Left forelimb (tissue), 1 donor: Measurements from ENCODE around the gene STRA6.
"Not testable (repeated sequence)": the region's sequence is repeated elsewhere in the genome, so short reads cannot be mapped to it uniquely, and the experiment has no call there.

Source experiments
- DNase-seq: peaks from one replicate; pipeline ENCODE4 v3.0.0-alpha.2; 2018; ENCODE audit warnings: low spot score

STRA6 gene

DNA sequence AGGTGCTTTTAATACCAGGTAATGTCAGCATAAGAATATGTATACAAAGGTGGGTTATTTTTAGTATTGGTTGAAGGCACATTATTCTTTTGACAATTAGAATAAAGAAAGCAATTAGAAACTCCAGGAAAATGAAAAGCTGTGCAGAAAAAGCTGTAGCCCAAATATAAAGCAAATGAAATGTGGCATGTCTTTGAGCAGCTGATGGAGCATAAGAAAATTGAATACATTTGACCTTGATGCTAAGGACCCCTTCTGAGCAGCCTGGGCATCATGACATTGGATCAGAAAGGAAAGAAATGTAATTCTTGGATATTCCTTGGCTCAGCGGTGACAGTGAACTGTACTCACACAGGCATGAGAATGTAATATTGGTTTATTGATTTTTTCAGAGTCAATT is 37.1 kb downstream of the STRA6 start:
- no peak for DNase-seq

DNA sequence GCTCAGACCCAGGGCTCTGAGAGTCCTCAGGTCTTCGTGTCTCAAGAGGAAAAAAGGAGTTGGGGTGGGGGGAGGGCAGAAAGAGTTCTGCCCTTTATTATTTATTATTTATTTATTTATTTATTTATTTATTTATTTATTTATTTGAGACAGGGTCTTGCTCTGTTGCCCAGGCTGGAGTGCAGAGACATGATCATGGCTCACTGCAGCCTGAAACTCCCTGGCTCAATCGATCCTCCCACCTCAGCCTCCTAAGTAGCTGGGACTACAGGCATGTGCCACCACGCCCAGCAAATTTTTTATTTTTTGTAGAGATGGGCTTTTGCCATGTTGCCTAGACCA is 40.4 kb downstream of the STRA6 start:
- DNase-seq = not testable (repeated sequence)

DNA sequence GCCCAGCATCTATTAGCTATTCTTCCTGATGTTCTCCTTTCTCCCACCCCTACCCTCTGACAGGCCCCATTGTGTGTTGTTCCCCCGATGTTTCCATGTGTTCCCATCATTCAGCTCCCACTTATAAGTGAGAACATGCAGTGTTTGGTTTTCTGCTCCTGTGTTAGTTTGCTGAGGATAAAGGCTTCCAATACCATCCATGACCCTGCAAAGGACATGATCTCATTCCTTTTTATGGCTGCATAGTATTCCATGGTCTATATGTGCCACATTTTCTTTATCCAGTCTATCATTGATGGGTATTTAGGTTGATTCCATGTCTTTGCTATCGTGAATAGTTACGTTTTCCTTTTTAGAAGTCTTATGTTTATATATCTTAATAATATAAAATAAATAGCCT is 42.2 kb downstream of the STRA6 start:
- DNase-seq = not testable (repeated sequence)

DNA sequence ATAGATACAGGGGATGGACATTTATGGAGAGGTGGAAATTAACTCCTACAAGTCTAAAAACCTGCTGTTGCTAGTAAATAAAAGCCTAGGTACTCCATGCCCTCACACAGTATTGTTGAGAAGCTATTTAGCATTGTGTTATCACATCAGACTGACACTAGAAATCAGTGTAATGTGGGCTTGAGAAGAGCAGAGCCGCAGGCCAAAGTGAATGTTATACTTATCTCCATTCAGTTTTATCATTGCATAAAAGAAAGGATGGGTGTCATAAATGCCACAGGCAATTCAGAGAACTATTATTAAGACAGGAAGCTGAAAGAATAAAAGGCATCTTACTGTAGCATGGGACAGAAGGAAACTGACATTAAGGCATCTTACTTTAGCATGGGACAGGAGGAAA is 42.8 kb downstream of the STRA6 start:
- DNase-seq = no peak

GRCh38 chr15:74158855-74159650 is 43.5 kb downstream of the STRA6 start:
- DNase-seq = no peak

GRCh38 chr15:74157868-74158827 is 44.4 kb downstream of the STRA6 start:
- no peak for DNase-seq

DNA sequence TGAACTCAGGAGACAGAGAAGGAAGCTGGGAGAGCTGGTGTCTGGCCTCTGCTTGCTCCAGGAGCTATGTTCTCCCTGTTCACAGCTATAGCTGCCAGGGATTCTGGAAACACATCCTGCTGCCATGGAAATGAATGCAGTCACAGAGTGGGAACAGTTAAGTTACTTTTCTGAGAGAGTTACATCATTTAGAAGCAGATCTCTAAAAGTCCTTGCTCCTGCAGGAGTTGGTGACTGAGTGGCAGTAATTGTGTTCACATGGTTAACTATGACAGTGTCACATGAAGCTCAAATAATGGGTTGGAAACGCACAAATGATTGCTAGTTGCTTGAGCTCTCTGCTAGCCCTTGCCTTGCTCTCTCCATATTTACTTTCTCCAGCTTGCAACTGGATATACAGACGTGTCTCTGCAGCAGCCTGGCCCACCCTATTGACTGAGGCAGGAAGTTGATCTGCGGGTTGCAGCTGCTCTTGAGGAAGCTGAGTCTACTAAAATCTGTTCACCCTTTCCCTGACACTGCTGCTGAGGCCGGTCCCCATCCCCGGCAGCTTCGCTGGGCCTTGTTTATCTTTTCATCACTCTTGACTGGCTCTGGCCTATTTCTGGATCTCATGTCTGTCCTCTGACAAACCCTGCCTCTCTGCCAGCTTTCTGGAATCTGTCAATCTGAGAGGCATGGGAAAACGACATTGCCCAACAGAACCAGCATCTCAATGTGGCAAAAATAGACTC is 45.7 kb downstream of the STRA6 start:
- DNase-seq = no peak

GRCh38 chr15:74155766-74156417 is 46.7 kb downstream of the STRA6 start:
- no peak for DNase-seq

GRCh38 chr15:74147051-74147450 is 55.5 kb downstream of the STRA6 start:
- no peak for DNase-seq

GRCh38 chr15:74146277-74146800 is 56.2 kb downstream of the STRA6 start:
- no peak for DNase-seq

DNA sequence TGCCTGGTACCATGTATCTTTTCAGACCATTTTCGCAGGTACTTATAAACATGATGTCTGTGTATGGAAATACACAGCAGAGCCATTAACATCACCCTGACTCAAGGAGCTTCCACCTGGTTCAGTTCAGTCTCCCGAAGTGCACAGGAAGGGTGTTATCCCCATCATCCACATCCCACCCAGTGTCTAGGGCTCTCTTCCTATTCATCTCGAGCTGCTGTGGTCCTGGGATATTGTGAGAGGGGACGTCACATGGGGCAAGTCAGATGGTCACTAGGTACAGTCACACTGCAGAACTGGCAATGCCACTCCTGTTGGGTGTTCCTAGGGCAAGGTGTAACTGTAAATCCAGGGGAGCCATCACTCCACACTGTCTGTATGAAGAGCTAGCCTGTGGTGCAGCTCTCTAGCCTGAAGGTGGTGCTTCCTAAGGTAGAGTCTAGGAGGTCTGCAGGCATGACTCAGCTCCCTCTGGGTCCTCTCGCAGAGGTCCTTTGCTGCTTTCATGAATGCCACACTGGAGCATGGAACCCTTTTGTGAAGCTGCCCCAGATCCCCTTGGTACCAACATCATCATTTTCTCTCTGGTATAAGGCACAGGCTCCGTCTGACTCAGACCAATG is 58.3 kb downstream of the STRA6 start:
- DNase-seq = no peak

DNA sequence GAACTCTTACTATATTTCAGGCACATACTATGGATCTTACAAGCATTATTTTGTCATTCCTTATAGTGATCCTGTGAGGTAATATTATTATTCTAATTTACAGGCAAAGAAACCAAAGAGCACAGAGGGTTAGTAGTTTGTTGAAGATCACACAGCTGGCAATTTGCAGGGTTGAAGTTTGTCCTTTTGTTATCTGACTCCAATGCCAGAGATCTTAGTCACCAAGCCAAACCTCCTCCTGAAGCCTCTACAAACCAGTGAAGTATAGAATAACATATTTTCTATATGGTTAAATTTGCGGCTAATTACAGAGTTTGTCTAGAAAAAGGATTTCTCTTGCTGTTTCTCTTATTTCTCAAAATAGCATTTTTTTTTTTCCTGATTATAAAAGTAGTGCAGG is 61.0 kb downstream of the STRA6 start:
- DNase-seq = no peak

DNA sequence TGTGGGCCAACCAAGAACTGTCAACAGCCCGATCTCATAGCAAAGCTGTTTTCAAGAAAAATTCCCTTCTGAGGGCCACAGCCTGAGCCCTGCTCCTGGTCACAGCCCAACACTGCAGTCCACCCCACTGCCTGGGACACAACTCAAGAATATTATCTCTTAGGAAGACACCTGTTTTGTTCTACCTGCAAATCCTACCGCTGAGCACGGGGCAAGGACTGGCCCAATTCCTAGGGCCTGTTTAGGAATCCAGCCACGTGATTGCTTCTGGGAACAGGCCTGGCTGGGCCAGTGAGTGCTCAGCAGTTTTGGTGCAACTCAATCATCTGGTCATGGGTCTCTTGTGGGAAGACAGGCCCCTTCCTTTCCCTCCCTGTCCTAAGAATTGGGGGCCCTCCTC is 63.9 kb downstream of the STRA6 start:
- no peak for DNase-seq

GRCh38 chr15:74137537-74137894 is 65.1 kb downstream of the STRA6 start:
- no peak for DNase-seq

- no peak for DNase-seq
Observed at GRCh38 chr15:74136814-74137536, 65.6 kb downstream of the STRA6 start.

GRCh38 chr15:74136540-74136813 is 66.1 kb downstream of the STRA6 start:
- DNase-seq = no peak

- no peak for DNase-seq
Observed at GRCh38 chr15:74135041-74135565, 67.5 kb downstream of the STRA6 start.

- no peak for DNase-seq
Observed at GRCh38 chr15:74134387-74135027, 68.1 kb downstream of the STRA6 start.

- DNase-seq = no peak
Observed at GRCh38 chr15:74133694-74134386, 68.7 kb downstream of the STRA6 start.
